ENCODE measurements around the gene NCOA4. TPM values are rescaled to one million over a fixed set of nuclear protein-coding genes. Genes with fewer than 3 reads are reported as not detected.
A peak's percentile ranks its signal among the peaks of the same experiment; 100 is the strongest.
"Not testable (repeated sequence)": the region's sequence is repeated elsewhere in the genome, so short reads cannot be mapped to it uniquely, and the experiment has no call there.

Gene NCOA4
- total and polyA plus RNA-seq, 4 experiments from 2014 or later: 71.1 to 246 (median 118) TPM

DNA sequence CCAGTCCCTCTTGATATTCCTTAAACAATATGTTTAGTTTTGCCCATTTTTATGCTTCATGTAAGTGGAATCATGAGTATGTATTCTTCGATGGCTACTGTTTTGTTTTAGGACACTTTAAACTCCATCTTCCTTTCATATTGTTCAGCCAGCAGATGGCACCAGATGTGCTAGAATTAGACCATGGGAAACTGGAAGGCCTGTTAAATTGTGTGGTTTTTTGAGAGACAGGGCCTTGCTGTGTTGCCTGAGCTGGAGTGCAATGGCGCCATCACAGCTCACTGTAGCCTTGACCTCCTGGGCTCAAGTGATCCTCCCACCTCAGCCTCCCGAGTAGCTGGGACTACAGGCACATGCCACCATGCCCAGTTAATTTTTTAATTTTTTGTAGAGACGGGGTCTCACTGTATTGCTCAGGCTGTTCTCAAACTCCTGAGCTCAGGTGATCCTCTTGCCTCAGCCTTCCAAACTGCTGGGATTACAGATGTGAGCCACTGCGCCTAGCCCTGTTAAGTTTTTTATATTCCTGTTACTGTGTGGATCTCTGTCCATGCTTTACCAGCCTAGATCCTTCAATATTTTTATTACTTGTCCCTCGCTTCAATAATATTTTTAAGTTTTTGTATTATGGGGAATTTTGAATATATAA is 46.8 kb downstream of the NCOA4 start:
- H3K4me3 ChIP-seq (ENCODE audit: low read length in 2 of 2); H3K4me1 Mint-ChIP-seq; H3K27me3 Mint-ChIP-seq; H3K9me3 Mint-ChIP-seq; H3K4me3 Mint-ChIP-seq; H3K36me3 ChIP-seq (ENCODE audit: insufficient read depth, low read length); H3K27me3 ChIP-seq (ENCODE audit: insufficient read depth, low read length); H3K9me3 ChIP-seq (ENCODE audit: control insufficient read depth in 1 of 2, low read length in 2 of 2); POLR2A ChIA-PET (ENCODE audit: partially characterized antibody); H3K27ac ChIP-seq (ENCODE audit: low read depth, low read length); H3K4me1 ChIP-seq (ENCODE audit: insufficient read depth, low read length): not testable (repeated sequence)
- Mint-ChIP-seq H3K27ac (peak overlapping the region in 2 of 7 donors; percentile 79 to 80), H3K36me3 (peaks cover 16 to 37% of the 10 kb centered on the region in 2 donors)
- peak; percentile 48 to 54 (median 50) for DNase-seq
- CTCF ChIA-PET (ENCODE audit: partially characterized antibody): interaction anchor here (2.0 kb wide), 1 partner anchor 46 kb away, joined by 5 read pairs; no protein-coding TSS in a partner anchor
- intact Hi-C loops (cut with micrococcal nuclease): loop anchor here (2.0 kb wide), 1 partner anchor 45 kb away; no protein-coding TSS in a partner anchor

DNA sequence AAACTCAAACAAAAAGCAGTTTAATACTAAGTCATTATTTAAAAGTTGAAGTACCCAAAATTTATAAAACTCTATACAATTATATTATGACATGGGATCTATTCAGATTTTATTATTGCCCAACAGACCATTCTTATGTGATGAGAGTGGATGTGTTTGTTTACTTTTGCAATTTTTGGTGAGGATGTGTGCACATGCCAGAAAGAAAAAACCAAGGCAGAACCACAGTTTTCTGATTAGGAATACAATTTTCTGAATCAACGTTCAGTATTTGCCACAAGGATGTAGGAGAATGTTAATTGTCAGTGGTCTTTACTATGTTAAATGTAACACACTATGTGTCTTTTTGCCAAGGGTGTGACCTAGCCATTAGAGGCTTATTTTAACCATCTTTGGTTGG is 49.1 kb downstream of the NCOA4 start:
- H3K27ac ChIP-seq (ENCODE audit: low read depth, low read length); H3K4me3 Mint-ChIP-seq; H3K27me3 ChIP-seq (ENCODE audit: insufficient read depth, low read length); intact Hi-C loops (cut with micrococcal nuclease); POLR2A ChIA-PET (ENCODE audit: partially characterized antibody); H3K4me1 ChIP-seq (ENCODE audit: insufficient read depth, low read length); H3K4me1 Mint-ChIP-seq; DNase-seq; H3K27ac Mint-ChIP-seq; CTCF ChIA-PET (ENCODE audit: partially characterized antibody); H3K9me3 Mint-ChIP-seq; H3K9me3 ChIP-seq (ENCODE audit: control insufficient read depth in 1 of 2, low read length in 2 of 2); H3K4me3 ChIP-seq (ENCODE audit: low read length in 2 of 2); H3K36me3 ChIP-seq (ENCODE audit: insufficient read depth, low read length); H3K27me3 Mint-ChIP-seq: not testable (repeated sequence)
- H3K36me3 Mint-ChIP-seq: peaks cover 14 to 24% of the 10 kb centered on the region in 2 donors

DNA sequence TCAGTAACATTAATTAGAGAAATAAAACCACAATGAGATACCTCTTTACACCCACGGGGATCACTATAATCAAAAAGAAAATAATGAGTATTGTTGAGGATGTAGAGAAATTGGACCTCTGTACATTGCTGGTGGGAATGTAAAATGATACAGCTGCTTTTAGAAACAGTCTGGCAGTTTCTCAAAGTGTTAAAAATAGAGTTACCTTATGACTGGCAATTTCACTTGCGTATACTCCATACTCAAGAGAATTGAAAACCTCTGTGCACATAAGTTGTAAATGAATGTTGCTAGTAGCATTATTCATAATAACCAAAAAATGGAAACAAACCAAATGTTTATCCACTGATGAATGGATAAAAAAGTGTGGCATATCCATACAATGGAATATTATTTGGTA is 51.9 kb downstream of the NCOA4 start:
- H3K27ac ChIP-seq (ENCODE audit: low read depth, low read length); H3K9me3 Mint-ChIP-seq; CTCF ChIA-PET (ENCODE audit: partially characterized antibody); H3K27ac Mint-ChIP-seq; H3K9me3 ChIP-seq (ENCODE audit: control insufficient read depth in 1 of 2, low read length in 2 of 2); H3K4me1 ChIP-seq (ENCODE audit: insufficient read depth, low read length); H3K4me3 ChIP-seq (ENCODE audit: low read length in 2 of 2); H3K36me3 ChIP-seq (ENCODE audit: insufficient read depth, low read length); H3K27me3 Mint-ChIP-seq; intact Hi-C loops (cut with micrococcal nuclease); DNase-seq; H3K4me3 Mint-ChIP-seq; POLR2A ChIA-PET (ENCODE audit: partially characterized antibody); H3K27me3 ChIP-seq (ENCODE audit: insufficient read depth, low read length): not testable (repeated sequence)
- peaks cover 4 to 23% of the 10 kb centered on the region in 2 donors for H3K36me3 Mint-ChIP-seq
- H3K4me1 Mint-ChIP-seq: peaks cover 7 to 17% (median 9%) of the 10 kb centered on the region in 4 donors

DNA sequence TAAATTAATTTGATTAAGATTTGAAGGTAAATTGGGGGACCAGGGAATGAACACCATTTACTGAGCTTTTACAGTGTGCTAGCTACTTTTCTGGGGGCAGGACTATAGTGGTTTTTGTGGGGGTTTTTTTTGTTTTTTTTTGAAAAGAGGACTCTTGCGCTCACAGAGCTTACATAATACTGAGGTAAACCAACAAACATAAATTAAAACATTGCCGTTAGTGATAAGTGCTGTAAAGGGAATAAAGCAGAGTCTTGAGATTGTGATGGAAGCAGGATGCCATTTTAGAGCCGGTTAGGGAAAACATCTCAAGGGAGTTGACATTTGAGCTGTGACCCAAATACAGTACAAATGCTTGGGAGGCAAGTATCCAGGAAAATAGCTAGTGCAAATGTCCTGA is 56.4 kb downstream of the NCOA4 start:
- DNase-seq; H3K36me3 ChIP-seq (ENCODE audit: insufficient read depth, low read length); H3K4me3 ChIP-seq (ENCODE audit: low read length in 2 of 2); H3K27ac ChIP-seq (ENCODE audit: low read depth, low read length); H3K9me3 Mint-ChIP-seq; intact Hi-C loops (cut with micrococcal nuclease); CTCF ChIA-PET (ENCODE audit: partially characterized antibody); H3K27me3 Mint-ChIP-seq; H3K27me3 ChIP-seq (ENCODE audit: insufficient read depth, low read length); H3K9me3 ChIP-seq (ENCODE audit: control insufficient read depth in 1 of 2, low read length in 2 of 2): not testable (repeated sequence)
- peaks cover 6 to 25% of the 10 kb centered on the region in 2 donors for H3K36me3 Mint-ChIP-seq
- POLR2A ChIA-PET (ENCODE audit: partially characterized antibody): interaction anchor here (0.6 kb wide), 1 partner anchor 63 kb away, joined by 3 read pairs; no protein-coding TSS in a partner anchor
- H3K27ac Mint-ChIP-seq: peak overlapping the region in 5 of 7 donors; percentile 42 to 93 (median 61)
- peaks cover 24% of the 10 kb centered on the region for H3K4me1 ChIP-seq (ENCODE audit: insufficient read depth, low read length)
- H3K4me3 Mint-ChIP-seq: peak overlapping the region in 7 of 8 donors; percentile 22 to 100 (median 36)
- peaks cover 16 to 47% (median 31%) of the 10 kb centered on the region in 4 donors for H3K4me1 Mint-ChIP-seq

DNA sequence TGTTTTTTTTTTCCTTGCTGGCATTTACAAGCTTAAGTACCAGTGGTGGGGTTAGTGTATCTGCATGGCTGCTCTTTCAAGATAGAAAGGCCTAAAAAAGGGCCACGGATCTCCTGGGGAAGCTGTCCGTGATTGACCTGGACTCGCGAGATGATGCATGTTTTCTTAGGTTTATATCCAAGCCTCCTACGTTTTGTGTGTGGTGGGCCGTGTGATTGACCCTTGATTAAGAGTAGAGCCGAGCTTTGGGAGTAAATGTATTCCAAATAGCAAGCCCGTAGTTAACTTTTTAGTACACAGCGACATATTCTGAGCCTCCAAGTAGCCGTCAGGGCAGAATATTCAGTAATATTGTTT is 57.6 kb downstream of the NCOA4 start:
- H3K9me3 Mint-ChIP-seq; H3K27me3 ChIP-seq (ENCODE audit: insufficient read depth, low read length); H3K9me3 ChIP-seq (ENCODE audit: control insufficient read depth in 1 of 2, low read length in 2 of 2); H3K36me3 ChIP-seq (ENCODE audit: insufficient read depth, low read length); CTCF ChIA-PET (ENCODE audit: partially characterized antibody); DNase-seq; intact Hi-C loops (cut with micrococcal nuclease); H3K27me3 Mint-ChIP-seq: not testable (repeated sequence)
- Histone ChIP-seq H3K4me1 (ENCODE audit: insufficient read depth, low read length) (peaks cover 24% of the 10 kb centered on the region), H3K27ac (ENCODE audit: low read depth, low read length) (peak overlapping the region; percentile 69), H3K4me3 (ENCODE audit: low read length in 2 of 2) (peak overlapping the region; percentile 74 to 93)
- Mint-ChIP-seq H3K36me3 (peaks cover 4 to 22% of the 10 kb centered on the region in 2 donors), H3K4me1 (peaks cover 19 to 56% (median 33%) of the 10 kb centered on the region in 4 donors), H3K27ac (peak overlapping the region; percentile 93 to 97 (median 96)), H3K4me3 (peak overlapping the region; percentile 98 to 100 (median 99))
- POLR2A ChIA-PET (ENCODE audit: partially characterized antibody): interaction anchor here (1.0 kb wide), 1 partner anchor 104 kb away, joined by 3 read pairs; no protein-coding TSS in a partner anchor

DNA sequence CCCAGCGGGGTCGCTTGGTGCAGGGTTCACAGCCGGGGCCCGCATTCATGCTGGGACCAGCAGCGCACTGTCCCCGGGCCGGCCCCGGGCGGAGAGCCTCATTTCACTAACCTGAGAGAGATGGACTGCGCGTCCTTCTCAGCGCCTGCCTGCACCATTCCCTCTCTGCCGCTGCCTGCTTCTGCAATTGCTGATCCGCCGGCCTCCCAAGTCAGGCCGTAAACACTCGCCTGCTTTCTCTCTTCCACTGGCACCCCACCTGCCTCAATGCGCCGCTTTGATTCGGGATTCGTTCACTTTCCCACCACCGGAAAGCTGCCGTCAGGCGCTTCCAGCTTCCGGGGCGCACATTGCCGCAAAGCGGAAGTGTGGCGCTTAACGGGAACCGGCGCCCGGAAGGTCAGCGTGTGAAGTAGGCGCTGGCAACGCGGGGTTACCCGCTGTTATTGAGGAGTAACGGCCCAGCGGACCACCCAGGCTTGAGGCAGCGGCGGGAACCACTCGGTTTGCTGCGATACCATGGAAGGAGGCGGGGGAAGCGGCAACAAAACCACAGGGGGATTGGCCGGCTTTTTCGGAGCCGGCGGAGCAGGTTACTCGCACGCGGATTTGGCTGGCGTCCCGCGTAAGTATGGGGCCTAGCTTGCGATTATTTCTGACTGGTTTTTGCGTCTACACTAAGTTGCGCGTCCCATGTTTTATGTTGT is 58.2 kb downstream of the NCOA4 start, which contains the start of gene TIMM23:
TIMM23 (plus strand) TSS at position 384 of the 707 bp plus-strand sequence; CDS start at position 520, 136 bp downstream.
- H3K9me3 Mint-ChIP-seq; H3K27me3 Mint-ChIP-seq; H3K27me3 ChIP-seq (ENCODE audit: insufficient read depth, low read length); intact Hi-C loops (cut with micrococcal nuclease); H3K9me3 ChIP-seq (ENCODE audit: control insufficient read depth in 1 of 2, low read length in 2 of 2); H3K36me3 ChIP-seq (ENCODE audit: insufficient read depth, low read length); CTCF ChIA-PET (ENCODE audit: partially characterized antibody): not testable (repeated sequence)
- Mint-ChIP-seq H3K4me3 (peak within 1 kb of the TSS; percentile 98 to 100 (median 99)), H3K27ac (peak within 1 kb of the TSS; percentile 93 to 97 (median 96)), H3K36me3 (peaks cover 4 to 22% of the 10 kb centered on the region in 2 donors), H3K4me1 (peaks cover 19 to 57% (median 34%) of the 10 kb centered on the region in 4 donors)
- DNase-seq: peak; percentile 87 to 90 (median 88)
- Histone ChIP-seq H3K4me1 (ENCODE audit: insufficient read depth, low read length) (peaks cover 24% of the 10 kb centered on the region), H3K27ac (ENCODE audit: low read depth, low read length) (peak within 1 kb of the TSS; percentile 69), H3K4me3 (ENCODE audit: low read length in 2 of 2) (peak within 1 kb of the TSS; percentile 74 to 93)
- POLR2A ChIA-PET (ENCODE audit: partially characterized antibody): interaction anchor here (1.0 kb wide), 1 partner anchor 105 kb away, joined by 3 read pairs; no protein-coding TSS in a partner anchor

DNA sequence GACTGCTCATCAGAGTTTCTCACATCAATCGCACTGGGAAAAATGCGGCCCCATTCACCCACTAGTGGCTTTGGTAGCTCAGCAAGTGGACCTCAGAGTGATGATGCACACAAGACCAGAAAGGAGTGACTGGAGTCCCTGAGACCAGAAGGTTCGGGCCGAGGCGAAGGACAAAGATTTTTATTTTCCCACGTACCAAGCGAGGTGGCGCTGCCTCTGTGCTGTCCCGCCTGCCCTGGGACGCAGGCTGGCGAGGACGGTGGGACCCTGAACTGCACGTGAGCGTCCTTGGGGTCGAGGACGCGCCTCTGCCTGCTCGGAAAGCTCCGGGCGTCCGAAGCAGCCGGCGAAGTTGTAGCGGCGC is 58.7 kb downstream of the NCOA4 start:
- DNase-seq: peak in 2 of 5 donors; percentile 11 to 37
- CTCF ChIA-PET (ENCODE audit: partially characterized antibody): not testable (repeated sequence)

More for the DNA sequence above, 58.7 kb downstream of the NCOA4 start:
- Histone ChIP-seq H3K27ac (ENCODE audit: low read depth, low read length) (peak overlapping the region; percentile 69), H3K4me3 (ENCODE audit: low read length in 2 of 2) (peak overlapping the region; percentile 74 to 93), H3K4me1 (ENCODE audit: insufficient read depth, low read length) (peaks cover 24% of the 10 kb centered on the region)
- H3K36me3 Mint-ChIP-seq: peaks cover 4 to 22% of the 10 kb centered on the region in 2 donors
- H3K9me3 Mint-ChIP-seq; H3K27me3 ChIP-seq (ENCODE audit: insufficient read depth, low read length); H3K27me3 Mint-ChIP-seq; H3K9me3 ChIP-seq (ENCODE audit: control insufficient read depth in 1 of 2, low read length in 2 of 2); intact Hi-C loops (cut with micrococcal nuclease); H3K36me3 ChIP-seq (ENCODE audit: insufficient read depth, low read length): not testable (repeated sequence)
- H3K27ac Mint-ChIP-seq: peak overlapping the region; percentile 61 to 96 (median 91)
- peaks cover 19 to 61% (median 36%) of the 10 kb centered on the region in 4 donors for H3K4me1 Mint-ChIP-seq
- peak overlapping the region; percentile 98 to 100 (median 99) for H3K4me3 Mint-ChIP-seq
- POLR2A ChIA-PET (ENCODE audit: partially characterized antibody): interaction anchor here (1.0 kb wide), 1 partner anchor 106 kb away, joined by 3 read pairs; no protein-coding TSS in a partner anchor
